ENCODE data around the gene PRR12. TPM values are rescaled to one million over a fixed set of nuclear protein-coding genes. Genes with fewer than 3 reads are reported as not detected.

Gene PRR12
- total RNA-seq, 1 experiment from 2014 or later: 53.0 TPM

- intact Hi-C loops (cut with micrococcal nuclease; ENCODE audit: unreplicated experiment): no loop called here
- CTCF ChIA-PET: no interaction called here
- no peak overlapping the region for H3K4me3 Mint-ChIP-seq (ENCODE audit: low read depth, unreplicated experiment)
- BruUV-seq (replicated peaks): no TSS peak
- no peaks in the 10 kb centered on the region for H3K9me3 Mint-ChIP-seq (ENCODE audit: low read depth, unreplicated experiment)
- TF ChIP-seq CTCF (IDR thresholded peaks at IDR 0.05; ENCODE audit: unreplicated experiment): no peak
- no peaks in the 10 kb centered on the region for H3K27me3 Mint-ChIP-seq (ENCODE audit: unreplicated experiment)
- H3K4me1 Mint-ChIP-seq (ENCODE audit: low read depth, unreplicated experiment): peaks cover 3% of the 10 kb centered on the region
- no peak for DNase-seq
- no peak overlapping the region for H3K27ac Mint-ChIP-seq (ENCODE audit: unreplicated experiment)
- peaks cover 79% of the 10 kb centered on the region for H3K36me3 Mint-ChIP-seq (ENCODE audit: insufficient read depth, unreplicated experiment)
These were observed 8.7 kb downstream of the PRR12 start for GRCh38 chr19:49599378-49600295.

GRCh38 chr19:49601482-49602038 is 10.6 kb downstream of the PRR12 start:
- no TSS peak for BruUV-seq (replicated peaks)

GRCh38 chr19:49602806-49603205 is 11.8 kb downstream of the PRR12 start:
- CTCF ChIA-PET: no interaction called here
- no peak for TF ChIP-seq CTCF (IDR thresholded peaks at IDR 0.05; ENCODE audit: unreplicated experiment)
- intact Hi-C loops (cut with micrococcal nuclease; ENCODE audit: unreplicated experiment): no loop called here
- no TSS peak for BruUV-seq (replicated peaks)
- H3K27me3 Mint-ChIP-seq (ENCODE audit: unreplicated experiment): no peaks in the 10 kb centered on the region
- H3K4me1 Mint-ChIP-seq (ENCODE audit: low read depth, unreplicated experiment): no peaks in the 10 kb centered on the region
- no peak overlapping the region for H3K4me3 Mint-ChIP-seq (ENCODE audit: low read depth, unreplicated experiment)
- no peaks in the 10 kb centered on the region for H3K9me3 Mint-ChIP-seq (ENCODE audit: low read depth, unreplicated experiment)
- H3K36me3 Mint-ChIP-seq (ENCODE audit: insufficient read depth, unreplicated experiment): peaks cover 87% of the 10 kb centered on the region
- DNase-seq: no peak
- H3K27ac Mint-ChIP-seq (ENCODE audit: unreplicated experiment): no peak overlapping the region

More at GRCh38 chr19:49601482-49602038, 10.6 kb downstream of the PRR12 start:
- no peaks in the 10 kb centered on the region for H3K9me3 Mint-ChIP-seq (ENCODE audit: low read depth, unreplicated experiment)
- no peaks in the 10 kb centered on the region for H3K4me1 Mint-ChIP-seq (ENCODE audit: low read depth, unreplicated experiment)
- DNase-seq: no peak
- CTCF ChIA-PET: no interaction called here
- H3K36me3 Mint-ChIP-seq (ENCODE audit: insufficient read depth, unreplicated experiment): peaks cover 79% of the 10 kb centered on the region
- no peak overlapping the region for H3K4me3 Mint-ChIP-seq (ENCODE audit: low read depth, unreplicated experiment)
- TF ChIP-seq CTCF (IDR thresholded peaks at IDR 0.05; ENCODE audit: unreplicated experiment): no peak
- intact Hi-C loops (cut with micrococcal nuclease; ENCODE audit: unreplicated experiment): no loop called here
- no peak overlapping the region for H3K27ac Mint-ChIP-seq (ENCODE audit: unreplicated experiment)
- no peaks in the 10 kb centered on the region for H3K27me3 Mint-ChIP-seq (ENCODE audit: unreplicated experiment)

GRCh38 chr19:49605605-49606004 is 14.6 kb downstream of the PRR12 start:
- Mint-ChIP-seq H3K9me3 (ENCODE audit: low read depth, unreplicated experiment) (no peaks in the 10 kb centered on the region), H3K27ac (ENCODE audit: unreplicated experiment) (no peak overlapping the region), H3K4me1 (ENCODE audit: low read depth, unreplicated experiment) (no peaks in the 10 kb centered on the region), H3K36me3 (ENCODE audit: insufficient read depth, unreplicated experiment) (peaks cover 77% of the 10 kb centered on the region), H3K27me3 (ENCODE audit: unreplicated experiment) (no peaks in the 10 kb centered on the region), H3K4me3 (ENCODE audit: low read depth, unreplicated experiment) (no peak overlapping the region)
- CTCF ChIA-PET: no interaction called here
- no peak for TF ChIP-seq CTCF (IDR thresholded peaks at IDR 0.05; ENCODE audit: unreplicated experiment)
- DNase-seq: no peak
- BruUV-seq (replicated peaks): no TSS peak
- intact Hi-C loops (cut with micrococcal nuclease; ENCODE audit: unreplicated experiment): no loop called here

Measured in Calu3 (cell line).